Smooth muscle cell (in vitro differentiated cells): Measurements from ENCODE around the gene RALGDS. TPM values are rescaled to one million over a fixed set of nuclear protein-coding genes. Genes with fewer than 3 reads are reported as not detected.
"Not testable (repeated sequence)": the region's sequence is repeated elsewhere in the genome, so short reads cannot be mapped to it uniquely, and the experiment has no call there.

ENCODE experiments used
- DNase-seq: peaks from one replicate; lab custom pipeline; 2025; ENCODE audit not compliant: unreplicated experiment; lab: John Stamatoyannopoulos, UW
- H2AFZ ChIP-seq: fragments of 200-600 bp; sonication (generic); 2 replicates; pipeline ENCODE4 v1.6.0; 2016; ENCODE audit warnings: antibody characterized with exemption, low read depth, mild to moderate bottlenecking
- H3F3A ChIP-seq: fragments of 200-600 bp; sonication (generic); 2 replicates; pipeline ENCODE4 v1.6.0; 2017; ENCODE audit warnings: antibody characterized with exemption, low read depth
- H3K27ac ChIP-seq: fragments of 200-600 bp; sonication (generic); 2 replicates; pipeline ENCODE4 v1.5.1; 2016; ENCODE audit warnings: low read depth, mild to moderate bottlenecking
- H3K27me3 ChIP-seq: fragments of 200-600 bp; sonication (generic); 2 replicates; pipeline ENCODE4 v1.6.1; 2016; ENCODE audit warnings: low read depth, mild to moderate bottlenecking
- H3K36me3 ChIP-seq: fragments of 200-600 bp; sonication (generic); 2 replicates; pipeline ENCODE4 v1.5.1; 2016; ENCODE audit warnings: low read depth
- H3K4me1 ChIP-seq: fragments of 200-600 bp; sonication (generic); 2 replicates; pipeline ENCODE4 v1.5.1; 2016; ENCODE audit warnings: low read depth
- H3K4me2 ChIP-seq: fragments of 200-600 bp; sonication (generic); 2 replicates; pipeline ENCODE4 v1.6.0; 2016; ENCODE audit warnings: mild to moderate bottlenecking
- H3K4me3 ChIP-seq: fragments of 200-600 bp; sonication (generic); 2 replicates; pipeline ENCODE4 v1.5.1; 2016; ENCODE audit warnings: mild to moderate bottlenecking
- H3K79me2 ChIP-seq: fragments of 200-600 bp; sonication (generic); 2 replicates; pipeline ENCODE4 v1.6.0; 2016; ENCODE audit warnings: low read depth, mild to moderate bottlenecking
- H3K9ac ChIP-seq: fragments of 200-600 bp; sonication (generic); 2 replicates; pipeline ENCODE4 v1.6.0; 2016; ENCODE audit warnings: low read depth
- H3K9me3 ChIP-seq: fragments of 200-600 bp; sonication (generic); replicated peaks from 2 replicates; pipeline ENCODE4 v1.5.1; 2016; ENCODE audit warnings: low read depth
- H4K20me1 ChIP-seq: fragments of 200-600 bp; sonication (generic); 2 replicates; pipeline ENCODE4 v1.6.0; 2016; ENCODE audit warnings: low read depth
- WGBS: methylation state at CpG from one replicate; pipeline ENCODE4 v1.1.7; 2016; ENCODE audit warnings: low lambda C conversion rate; 5-methylcytosine and 5-hydroxymethylcytosine counted together
- polyA plus RNA-seq: library from polyadenylated mRNA; unstranded; fragments of >200 nt; fragmentation: Nextera tagmentation; extraction: Ambion mirVana; gene quantifications from 2 replicates; pipeline ENCODE4 v1.2.1, GENCODE V29; 2016
- total RNA-seq: library from RNA; depleted of rRNA; stranded (reverse); fragments of >200 nt; gene quantifications from 2 replicates; pipeline ENCODE4 v1.2.3, GENCODE V29; 2014
- TF ChIP-seq, protein P1 (sequence below): fragments of 200-600 bp; sonication (generic); IDR thresholded peaks from 2 replicates; pipeline ENCODE4 v1.5.1; 2017; ENCODE audit warnings: borderline replicate concordance, mild to moderate bottlenecking, antibody characterized with exemption; ENCODE audit not compliant: insufficient read depth, poor library complexity, severe bottlenecking

RALGDS gene
- total and polyA plus RNA-seq, 2 experiments from 2014 or later: 27.8 to 37.7 TPM

DNA sequence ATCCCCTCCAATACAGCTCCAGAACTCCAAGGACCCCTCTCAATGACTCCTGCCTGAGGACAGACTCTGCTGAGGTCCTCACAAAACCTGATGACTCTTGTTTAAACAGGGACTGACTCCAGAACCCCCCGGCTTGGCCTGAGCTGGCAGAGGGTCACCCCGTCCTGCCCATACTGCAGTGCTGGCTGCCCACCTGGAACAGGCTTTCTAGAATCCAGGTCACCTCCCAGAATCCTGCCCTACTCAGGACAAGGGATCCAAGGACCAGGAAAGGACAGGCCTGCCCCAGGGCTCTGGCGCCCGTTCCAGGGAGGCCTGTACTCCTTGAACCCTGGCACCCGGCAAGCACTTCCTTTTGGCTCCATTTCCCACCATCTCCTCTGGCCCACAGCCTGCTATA lies 22.2 kb downstream of the RALGDS start:
- Histone ChIP-seq H3K4me1 (no peaks in the 10 kb centered on the region), H3K27me3 (no peaks in the 10 kb centered on the region), H3K9ac (no peak overlapping the region), H2AFZ (no peak overlapping the region), H3K79me2 (no peaks in the 10 kb centered on the region), H3K36me3 (peaks cover 6% of the 10 kb centered on the region), H3K4me3 (no peak overlapping the region), H3K27ac (no peak overlapping the region), H4K20me1 (no peaks in the 10 kb centered on the region), H3K9me3 (no peaks in the 10 kb centered on the region), H3K4me2 (no peak overlapping the region), H3F3A (no peaks in the 10 kb centered on the region)
- 98% methylated on average over 5 of the region's 5 CpGs for WGBS
- no peak for DNase-seq
- TF ChIP-seq, protein P1, sequence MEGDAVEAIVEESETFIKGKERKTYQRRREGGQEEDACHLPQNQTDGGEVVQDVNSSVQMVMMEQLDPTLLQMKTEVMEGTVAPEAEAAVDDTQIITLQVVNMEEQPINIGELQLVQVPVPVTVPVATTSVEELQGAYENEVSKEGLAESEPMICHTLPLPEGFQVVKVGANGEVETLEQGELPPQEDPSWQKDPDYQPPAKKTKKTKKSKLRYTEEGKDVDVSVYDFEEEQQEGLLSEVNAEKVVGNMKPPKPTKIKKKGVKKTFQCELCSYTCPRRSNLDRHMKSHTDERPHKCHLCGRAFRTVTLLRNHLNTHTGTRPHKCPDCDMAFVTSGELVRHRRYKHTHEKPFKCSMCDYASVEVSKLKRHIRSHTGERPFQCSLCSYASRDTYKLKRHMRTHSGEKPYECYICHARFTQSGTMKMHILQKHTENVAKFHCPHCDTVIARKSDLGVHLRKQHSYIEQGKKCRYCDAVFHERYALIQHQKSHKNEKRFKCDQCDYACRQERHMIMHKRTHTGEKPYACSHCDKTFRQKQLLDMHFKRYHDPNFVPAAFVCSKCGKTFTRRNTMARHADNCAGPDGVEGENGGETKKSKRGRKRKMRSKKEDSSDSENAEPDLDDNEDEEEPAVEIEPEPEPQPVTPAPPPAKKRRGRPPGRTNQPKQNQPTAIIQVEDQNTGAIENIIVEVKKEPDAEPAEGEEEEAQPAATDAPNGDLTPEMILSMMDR: no peak

DNA sequence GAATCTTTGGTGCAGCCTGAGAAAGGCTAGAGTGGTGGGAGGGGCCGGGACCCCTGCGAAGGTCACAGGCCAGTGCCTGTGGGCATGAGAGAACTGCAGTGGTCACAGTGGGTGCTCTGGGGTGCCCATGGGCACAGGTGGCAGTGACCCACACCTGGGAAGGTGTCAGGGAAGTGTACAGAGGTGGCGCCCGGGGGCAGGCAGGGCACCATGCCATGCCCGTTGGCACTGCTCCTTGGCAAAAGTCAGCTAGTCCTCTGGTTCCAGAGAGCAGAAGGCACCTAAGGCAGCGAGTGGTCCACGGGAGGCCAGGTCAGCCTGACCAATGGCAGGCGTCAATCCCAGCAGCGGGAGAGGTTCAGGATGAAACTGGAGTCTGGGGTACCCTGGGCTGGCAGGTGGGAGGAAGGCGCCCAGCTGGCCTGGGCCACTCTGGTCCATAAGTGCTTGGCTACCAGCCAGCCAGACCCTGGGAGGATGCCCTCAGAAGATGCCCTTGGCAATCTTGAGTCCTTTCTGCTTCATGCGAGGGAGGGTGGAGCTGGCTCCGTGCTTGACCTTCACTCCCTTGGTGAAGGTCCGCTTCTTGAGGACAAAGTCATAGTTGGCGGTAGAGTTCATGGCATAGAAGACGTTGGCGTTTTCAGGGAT lies 22.8 kb downstream of the RALGDS start:
- H3K4me1 ChIP-seq: no peaks in the 10 kb centered on the region
- no peak overlapping the region for H3K27ac ChIP-seq
- H3K27me3 ChIP-seq: no peaks in the 10 kb centered on the region
- no peak overlapping the region for H3K9ac ChIP-seq
- H3K79me2 ChIP-seq: no peaks in the 10 kb centered on the region
- no peak overlapping the region for H3K4me2 ChIP-seq
- peaks cover 6% of the 10 kb centered on the region for H3K36me3 ChIP-seq
- no peaks in the 10 kb centered on the region for H4K20me1 ChIP-seq
- no peaks in the 10 kb centered on the region for H3K9me3 ChIP-seq
- no peak overlapping the region for H3K4me3 ChIP-seq
- no peaks in the 10 kb centered on the region for H3F3A ChIP-seq
- no peak for DNase-seq
- WGBS: 91% methylated on average over 16 of the region's 16 CpGs
- no peak overlapping the region for H2AFZ ChIP-seq
- TF ChIP-seq, protein P1: no peak

DNA sequence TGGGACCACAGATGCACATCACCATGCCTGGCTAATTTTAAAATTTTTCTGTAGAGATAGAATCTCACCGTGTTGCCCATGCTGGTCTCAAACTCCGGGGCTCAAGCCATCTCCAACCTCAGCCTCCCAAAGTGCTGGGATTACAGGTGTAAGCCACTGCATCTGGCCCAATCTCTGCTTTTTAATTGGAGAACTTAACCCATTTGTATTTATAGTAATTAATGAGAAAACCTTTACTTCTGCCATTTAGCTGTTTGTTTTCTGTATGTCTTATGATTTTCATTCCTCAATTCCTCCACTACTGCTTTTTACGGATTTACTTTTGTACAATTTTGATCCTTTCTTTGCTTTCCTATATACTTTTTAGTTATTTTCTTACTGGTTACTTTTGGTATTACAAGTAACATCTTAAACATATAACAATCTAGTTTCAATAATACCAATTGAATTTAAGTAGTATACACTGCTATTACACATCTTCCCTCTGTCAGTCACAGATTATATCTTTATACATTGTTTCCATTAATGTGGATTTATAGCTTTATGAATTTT lies 26.1 kb downstream of the RALGDS start:
- 98% methylated on average over 3 of the region's 3 CpGs for WGBS
- no peak overlapping the region for H3K4me2 ChIP-seq
- no peaks in the 10 kb centered on the region for H3F3A ChIP-seq
- no peak overlapping the region for H3K4me3 ChIP-seq
- H3K9me3 ChIP-seq: no peaks in the 10 kb centered on the region
- no peaks in the 10 kb centered on the region for H3K79me2 ChIP-seq
- H3K36me3 ChIP-seq: peaks cover 6% of the 10 kb centered on the region
- no peak for DNase-seq
- TF ChIP-seq, protein P1: no peak
- H2AFZ ChIP-seq: no peak overlapping the region
- H3K27me3 ChIP-seq: no peaks in the 10 kb centered on the region
- no peak overlapping the region for H3K9ac ChIP-seq
- H3K4me1 ChIP-seq: no peaks in the 10 kb centered on the region
- H4K20me1 ChIP-seq: no peaks in the 10 kb centered on the region
- H3K27ac ChIP-seq: no peak overlapping the region

DNA sequence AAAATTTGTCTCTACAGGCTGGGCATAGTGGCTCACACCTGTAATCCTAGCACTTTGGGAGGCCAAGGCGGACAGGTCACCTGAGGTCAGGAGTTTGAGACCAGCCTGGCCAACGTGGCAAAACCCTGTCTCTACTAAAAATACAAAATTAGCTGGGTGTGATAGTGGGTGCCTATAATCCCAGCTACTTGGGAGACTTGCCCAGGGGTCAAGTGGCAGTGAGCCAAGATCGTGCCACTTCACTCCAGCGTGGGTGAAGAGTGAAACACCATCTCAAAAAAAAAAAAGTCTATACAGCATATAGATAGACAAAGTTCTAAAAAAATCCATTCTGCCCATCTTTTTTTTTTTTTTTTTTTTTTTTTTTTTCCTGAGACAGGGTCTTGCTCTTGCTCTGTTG lies 26.7 kb downstream of the RALGDS start:
- H3K4me1 ChIP-seq, H3K79me2 ChIP-seq, H3K27ac ChIP-seq, H3K36me3 ChIP-seq, H3K27me3 ChIP-seq, H2AFZ ChIP-seq, H3K9me3 ChIP-seq, H3K4me2 ChIP-seq, DNase-seq, H4K20me1 ChIP-seq, H3K9ac ChIP-seq, H3K4me3 ChIP-seq, H3F3A ChIP-seq: not testable (repeated sequence)
- WGBS: 93% methylated on average over 4 of the region's 4 CpGs
